Measurements from ENCODE around the gene PI4KB. TPM values are rescaled to one million over a fixed set of nuclear protein-coding genes. Genes with fewer than 3 reads are reported as not detected.
"Not testable (repeated sequence)": the region's sequence is repeated elsewhere in the genome, so short reads cannot be mapped to it uniquely, and the experiment has no call there.

PI4KB gene
- total RNA-seq, 4 donors from 2014 or later = 45.4 to 55.3 (median 49.4) TPM

GRCh38 chr1:151362308-151363155 lies 35.3 kb upstream of the PI4KB start:
- DNase-seq (ENCODE audit: low spot score in 2 of 2) = no peak
- intact Hi-C loops (cut with DNase I; ENCODE audit: low total_unique reads) = no loop called here
- 97 to 100% methylated on average over 3 of the region's 3 CpGs for WGBS, 2 donors
- no peak overlapping the region for H3K4me3 ChIP-seq (ENCODE audit: low read depth, poor library complexity, severe bottlenecking)
- TF ChIP-seq POLR2A (IDR thresholded peaks at IDR 0.05) = no peak
- TF ChIP-seq CTCF (IDR thresholded peaks at IDR 0.05) = no peak

- intact Hi-C loops (cut with DNase I; ENCODE audit: low total_unique reads) = no loop called here
- DNase-seq (ENCODE audit: low spot score in 2 of 2) = no peak
- H3K4me3 ChIP-seq (ENCODE audit: low read depth, poor library complexity, severe bottlenecking) = no peak overlapping the region
- no peak for TF ChIP-seq POLR2A (IDR thresholded peaks at IDR 0.05)
- TF ChIP-seq CTCF (IDR thresholded peaks at IDR 0.05) = no peak
These were observed 34.7 kb upstream of the PI4KB start for GRCh38 chr1:151361883-151362282.

GRCh38 chr1:151356696-151357095 lies 29.5 kb upstream of the PI4KB start:
- TF ChIP-seq POLR2A (IDR thresholded peaks at IDR 0.05) = no peak
- TF ChIP-seq CTCF (IDR thresholded peaks at IDR 0.05) = no peak
- DNase-seq (ENCODE audit: low spot score in 2 of 2) = no peak
- intact Hi-C loops (cut with DNase I; ENCODE audit: low total_unique reads) = no loop called here
- 55 to 61% methylated on average over 2 of the region's 2 CpGs for WGBS, 2 donors
- H3K4me3 ChIP-seq (ENCODE audit: low read depth, poor library complexity, severe bottlenecking) = no peak overlapping the region

GRCh38 chr1:151352021-151352718 lies 25.0 kb upstream of the PI4KB start:
- no peak for DNase-seq (ENCODE audit: low spot score in 2 of 2)
- TF ChIP-seq CTCF (IDR thresholded peaks at IDR 0.05) = no peak
- TF ChIP-seq POLR2A (IDR thresholded peaks at IDR 0.05) = no peak
- H3K4me3 ChIP-seq (ENCODE audit: low read depth, poor library complexity, severe bottlenecking) = no peak overlapping the region
- WGBS, 2 donors = 91 to 93% methylated on average over 6 of the region's 6 CpGs
- intact Hi-C loops (cut with DNase I; ENCODE audit: low total_unique reads) = no loop called here

- not testable (repeated sequence) for H3K4me3 ChIP-seq (ENCODE audit: low read depth, poor library complexity, severe bottlenecking); DNase-seq (ENCODE audit: low spot score in 2 of 2)
- WGBS, 2 donors = 86 to 87% methylated on average over 9 of the region's 9 CpGs
- intact Hi-C loops (cut with DNase I; ENCODE audit: low total_unique reads) = loop anchor here (2.0 kb wide), 1 partner anchor 142 kb away; no protein-coding TSS in a partner anchor
These were observed 23.1 kb upstream of the PI4KB start for GRCh38 chr1:151350323-151350722.

GRCh38 chr1:151347523-151348246 lies 20.5 kb upstream of the PI4KB start:
- TF ChIP-seq POLR2A (IDR thresholded peaks at IDR 0.05) (no peak), CTCF (IDR thresholded peaks at IDR 0.05) (no peak)
- no peak overlapping the region for H3K4me3 ChIP-seq (ENCODE audit: low read depth, poor library complexity, severe bottlenecking)
- DNase-seq (ENCODE audit: low spot score in 2 of 2) = no peak
- intact Hi-C loops (cut with DNase I; ENCODE audit: low total_unique reads) = no loop called here
- 30 to 33% methylated on average over 12 of the region's 12 CpGs for WGBS, 2 donors

Measured in lower leg skin (tissue), 4 donors.